GM10266 (cell line): ENCODE data around the gene LATS2.

Experiments used
- DNase-seq: peaks from one replicate; pipeline ENCODE4 v3.0.0; 2012; ENCODE audit errors: extremely low spot score
- CTCF ChIP-seq: IDR thresholded peaks from 2 replicates; pipeline ENCODE4 v1.5.1; 2012; ENCODE audit warnings: mild to moderate bottlenecking, low read depth; ENCODE audit not compliant: control insufficient read depth, insufficient read depth; ENCODE audit errors: missing control alignments

The LATS2 gene

GRCh38 chr13:21010621-21011020 is 50.8 kb downstream of the LATS2 start:
- no peak for TF ChIP-seq CTCF
- no peak for DNase-seq

GRCh38 chr13:21009036-21009435 is 52.4 kb downstream of the LATS2 start:
- DNase-seq = no peak
- no peak for TF ChIP-seq CTCF

- TF ChIP-seq CTCF = no peak
- no peak for DNase-seq
Measured at GRCh38 chr13:21008026-21008425, 53.4 kb downstream of the LATS2 start.

- DNase-seq = no peak
- TF ChIP-seq CTCF = no peak
Measured at GRCh38 chr13:21006141-21007005, 55.0 kb downstream of the LATS2 start.

- TF ChIP-seq CTCF = no peak
- DNase-seq = no peak
Measured at GRCh38 chr13:21005193-21005592, 56.2 kb downstream of the LATS2 start.

- DNase-seq = no peak
- TF ChIP-seq CTCF = no peak
Measured at GRCh38 chr13:21001471-21001870, 59.9 kb downstream of the LATS2 start.

GRCh38 chr13:21000647-21001046 is 60.7 kb downstream of the LATS2 start:
- no peak for DNase-seq
- TF ChIP-seq CTCF = no peak
